NCI-H2171 (cell line): ENCODE measurements around the gene BBS2.

Experiments used
- DNase-seq: peaks from one replicate; lab custom pipeline; 2025; lab: John Stamatoyannopoulos, UW

Gene BBS2, protein sequence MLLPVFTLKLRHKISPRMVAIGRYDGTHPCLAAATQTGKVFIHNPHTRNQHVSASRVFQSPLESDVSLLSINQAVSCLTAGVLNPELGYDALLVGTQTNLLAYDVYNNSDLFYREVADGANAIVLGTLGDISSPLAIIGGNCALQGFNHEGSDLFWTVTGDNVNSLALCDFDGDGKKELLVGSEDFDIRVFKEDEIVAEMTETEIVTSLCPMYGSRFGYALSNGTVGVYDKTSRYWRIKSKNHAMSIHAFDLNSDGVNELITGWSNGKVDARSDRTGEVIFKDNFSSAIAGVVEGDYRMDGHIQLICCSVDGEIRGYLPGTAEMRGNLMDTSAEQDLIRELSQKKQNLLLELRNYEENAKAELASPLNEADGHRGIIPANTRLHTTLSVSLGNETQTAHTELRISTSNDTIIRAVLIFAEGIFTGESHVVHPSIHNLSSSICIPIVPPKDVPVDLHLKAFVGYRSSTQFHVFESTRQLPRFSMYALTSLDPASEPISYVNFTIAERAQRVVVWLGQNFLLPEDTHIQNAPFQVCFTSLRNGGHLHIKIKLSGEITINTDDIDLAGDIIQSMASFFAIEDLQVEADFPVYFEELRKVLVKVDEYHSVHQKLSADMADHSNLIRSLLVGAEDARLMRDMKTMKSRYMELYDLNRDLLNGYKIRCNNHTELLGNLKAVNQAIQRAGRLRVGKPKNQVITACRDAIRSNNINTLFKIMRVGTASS

DNA sequence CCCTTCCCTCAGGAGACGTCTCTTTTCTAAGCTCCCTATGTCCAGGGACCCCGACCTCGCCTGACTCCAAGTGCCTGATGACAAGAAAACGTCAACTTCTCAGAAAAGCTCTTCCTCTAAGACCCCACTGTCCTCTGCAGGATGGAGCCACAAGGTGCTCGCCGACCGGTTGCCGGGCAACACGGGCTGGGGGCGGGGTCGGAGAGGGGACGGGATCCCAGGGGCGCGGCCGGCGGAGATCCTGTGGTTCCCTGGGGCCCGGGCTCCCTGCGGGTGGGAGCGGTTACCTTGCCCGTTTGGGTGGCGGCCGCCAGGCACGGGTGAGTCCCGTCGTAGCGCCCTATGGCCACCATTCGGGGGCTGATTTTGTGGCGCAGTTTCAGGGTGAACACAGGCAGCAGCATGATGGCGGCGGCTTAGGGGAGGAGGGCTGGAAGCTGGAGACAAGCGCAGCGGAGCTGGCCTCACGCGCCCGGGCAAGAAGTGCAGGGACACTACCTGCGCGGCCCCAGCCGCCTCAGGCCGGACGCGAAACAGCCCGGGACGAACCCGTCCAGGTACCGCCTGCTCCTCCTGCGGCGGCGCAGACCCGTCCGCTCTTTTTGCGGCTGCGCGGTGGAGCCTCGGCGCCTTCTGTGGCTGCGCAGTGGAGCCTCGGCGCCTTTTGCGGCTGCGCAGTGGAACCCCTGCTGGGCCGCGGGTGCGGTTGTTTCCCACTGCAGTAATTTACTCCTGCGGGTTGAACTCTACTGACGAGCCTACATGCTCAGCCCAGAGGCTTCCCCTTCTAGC lies at the start of gene BBS2:
Gene BBS2 (minus strand): TSS at position 566 of the 792 bp plus-strand sequence. CDS start 162 bp downstream, at position 404.
- DNase-seq: peak; percentile 86

DNA sequence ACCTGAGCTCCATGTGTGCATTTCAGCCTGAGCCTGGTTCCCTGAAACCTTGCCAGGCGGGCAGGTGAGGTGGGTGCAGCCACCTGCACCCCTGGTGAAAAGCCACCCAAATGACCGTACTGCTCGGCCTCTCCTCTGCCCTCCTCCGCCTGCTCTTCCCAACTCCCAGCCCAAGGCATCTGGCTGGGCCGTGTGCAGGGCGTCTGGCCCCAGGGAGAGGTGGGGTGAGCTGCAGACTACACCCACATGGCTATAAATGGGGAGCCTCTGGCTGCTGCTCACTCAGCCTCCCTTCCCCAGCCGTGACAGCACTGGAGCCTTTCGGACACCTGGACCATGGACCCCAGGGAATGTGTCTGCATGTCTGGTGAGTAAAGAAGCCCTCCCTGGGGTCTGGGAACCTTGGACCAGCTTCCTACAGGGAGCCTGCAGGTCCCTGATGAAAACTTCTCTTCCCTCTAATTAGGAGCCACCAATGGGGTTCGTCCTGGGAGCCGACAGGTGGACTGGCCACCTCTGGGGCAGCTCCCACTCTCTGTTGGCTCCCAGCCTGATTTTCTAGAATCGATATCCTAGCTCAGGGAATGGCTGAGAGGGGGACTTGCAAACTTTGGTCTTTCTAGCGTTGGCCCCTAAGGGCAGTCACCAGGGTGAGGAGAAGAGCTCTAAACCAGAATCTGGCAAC lies 45.1 kb upstream of the BBS2 start, which contains the start of gene MT4:
Gene MT4 (plus strand): TSS at position 281 of the 685 bp plus-strand sequence. CDS start 56 bp downstream, at position 337.
- DNase-seq: no peak

DNA sequence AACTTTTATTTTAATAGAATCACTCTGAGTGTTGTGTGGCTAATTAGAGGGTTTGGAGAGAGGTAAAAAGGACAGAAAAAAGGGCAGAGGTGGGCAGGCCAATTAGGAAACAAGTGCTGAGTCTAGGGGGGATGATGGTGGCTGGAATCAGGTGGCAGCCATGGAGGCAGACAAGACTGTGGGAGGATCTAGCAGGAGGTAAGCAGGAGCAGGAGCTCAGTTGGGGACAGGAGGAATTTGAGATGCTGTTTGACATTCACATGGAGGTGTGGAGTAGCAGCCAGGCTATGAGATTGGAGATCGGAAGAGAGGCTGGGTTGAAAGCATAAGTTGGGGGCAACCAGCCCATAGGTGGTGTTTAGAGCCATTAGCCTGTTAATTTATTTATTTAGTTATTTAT lies 41.3 kb upstream of the BBS2 start:
- no peak for DNase-seq

DNA sequence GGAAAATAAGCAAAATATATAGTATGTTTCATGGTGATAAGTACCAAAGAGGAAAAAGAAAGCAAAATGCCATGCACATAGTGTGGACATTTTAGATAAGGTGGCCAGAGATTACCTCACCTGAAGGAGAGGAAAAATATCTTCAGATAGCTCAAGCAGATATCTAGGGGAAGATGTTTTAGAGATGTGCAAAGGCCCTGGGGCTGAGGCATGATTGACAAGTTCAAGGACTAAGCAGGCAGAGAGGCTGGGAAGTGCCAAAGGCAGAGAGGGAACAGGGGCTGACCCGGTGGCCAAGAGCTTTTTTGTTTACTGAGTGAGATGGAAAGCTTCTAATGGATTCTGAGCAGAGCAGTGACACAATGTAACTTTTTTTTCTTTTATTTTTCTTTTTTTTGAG lies 40.6 kb upstream of the BBS2 start:
- DNase-seq: no peak

DNA sequence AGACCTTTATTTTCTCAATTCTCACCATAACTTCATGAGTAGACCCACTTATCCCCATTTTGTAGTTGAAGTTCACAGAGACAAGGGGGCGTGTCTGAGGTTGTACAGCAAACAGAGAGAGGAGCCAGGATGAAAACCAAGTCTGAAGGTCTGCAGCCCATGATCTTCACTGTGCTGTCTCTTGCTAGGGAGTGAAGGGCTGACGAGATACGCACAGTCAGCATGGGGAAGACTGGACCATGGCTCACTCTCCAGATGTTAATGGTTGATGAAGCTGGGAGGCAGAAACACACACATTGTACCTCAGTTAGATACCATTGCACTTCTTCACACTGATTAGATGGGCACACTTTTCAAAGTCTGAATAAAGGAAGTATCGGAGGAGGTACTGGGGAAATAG lies 39.3 kb upstream of the BBS2 start:
- no peak for DNase-seq

DNA sequence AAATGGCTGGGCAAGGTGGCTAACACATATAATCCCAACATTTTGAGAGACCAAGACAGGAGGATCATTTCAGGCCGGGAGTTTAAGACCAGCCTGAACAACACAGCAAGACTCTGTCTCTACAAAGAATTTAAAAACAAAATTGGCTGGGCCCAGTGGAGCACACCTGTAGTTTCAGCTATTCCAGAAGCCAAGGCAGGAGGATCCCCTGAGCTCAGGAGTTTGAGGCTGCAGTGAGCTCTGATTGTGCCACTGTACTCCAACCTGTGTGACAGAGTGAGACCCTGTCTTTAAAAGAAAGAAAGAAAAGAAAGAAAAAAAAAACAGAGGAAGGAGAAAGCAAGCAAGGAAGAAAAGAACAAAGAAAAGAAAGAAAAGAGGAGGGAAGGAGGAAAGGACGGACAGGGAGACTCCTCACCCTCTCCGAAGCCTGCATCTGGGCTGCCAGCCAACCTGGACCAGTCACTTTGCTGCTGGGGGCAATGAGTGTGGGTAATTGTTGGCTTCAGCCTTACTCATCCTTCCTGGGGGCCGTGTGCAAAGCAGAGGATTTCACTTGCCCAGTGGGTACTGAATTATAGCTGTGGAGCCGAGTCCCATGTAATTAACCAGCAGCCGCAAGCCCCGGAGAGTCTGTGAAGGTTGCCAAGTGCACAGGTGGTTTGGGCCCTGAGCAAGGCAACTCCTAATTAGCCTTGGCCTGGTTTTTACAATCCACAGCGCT lies 38.4 kb upstream of the BBS2 start:
- DNase-seq: peak; percentile 66

DNA sequence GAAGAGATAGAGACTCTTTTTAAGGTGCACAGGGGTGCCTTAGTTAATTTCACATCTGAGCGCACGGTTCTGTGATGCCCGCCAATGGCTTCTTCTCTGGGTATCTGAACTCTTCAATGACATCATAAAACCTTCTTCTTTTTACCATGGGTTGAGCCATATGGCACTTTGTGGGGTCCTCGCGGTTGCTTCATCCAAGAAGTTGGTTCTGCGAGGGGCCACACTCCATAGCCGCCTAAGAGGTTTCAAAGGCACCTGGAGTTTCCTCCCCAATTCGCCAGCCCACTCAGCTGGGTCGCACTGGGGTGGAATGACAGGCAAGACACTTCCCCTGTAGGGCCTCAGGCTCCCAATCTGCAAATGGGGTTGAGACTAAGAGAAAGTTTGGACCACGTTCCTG lies 34.6 kb upstream of the BBS2 start:
- no peak for DNase-seq

DNA sequence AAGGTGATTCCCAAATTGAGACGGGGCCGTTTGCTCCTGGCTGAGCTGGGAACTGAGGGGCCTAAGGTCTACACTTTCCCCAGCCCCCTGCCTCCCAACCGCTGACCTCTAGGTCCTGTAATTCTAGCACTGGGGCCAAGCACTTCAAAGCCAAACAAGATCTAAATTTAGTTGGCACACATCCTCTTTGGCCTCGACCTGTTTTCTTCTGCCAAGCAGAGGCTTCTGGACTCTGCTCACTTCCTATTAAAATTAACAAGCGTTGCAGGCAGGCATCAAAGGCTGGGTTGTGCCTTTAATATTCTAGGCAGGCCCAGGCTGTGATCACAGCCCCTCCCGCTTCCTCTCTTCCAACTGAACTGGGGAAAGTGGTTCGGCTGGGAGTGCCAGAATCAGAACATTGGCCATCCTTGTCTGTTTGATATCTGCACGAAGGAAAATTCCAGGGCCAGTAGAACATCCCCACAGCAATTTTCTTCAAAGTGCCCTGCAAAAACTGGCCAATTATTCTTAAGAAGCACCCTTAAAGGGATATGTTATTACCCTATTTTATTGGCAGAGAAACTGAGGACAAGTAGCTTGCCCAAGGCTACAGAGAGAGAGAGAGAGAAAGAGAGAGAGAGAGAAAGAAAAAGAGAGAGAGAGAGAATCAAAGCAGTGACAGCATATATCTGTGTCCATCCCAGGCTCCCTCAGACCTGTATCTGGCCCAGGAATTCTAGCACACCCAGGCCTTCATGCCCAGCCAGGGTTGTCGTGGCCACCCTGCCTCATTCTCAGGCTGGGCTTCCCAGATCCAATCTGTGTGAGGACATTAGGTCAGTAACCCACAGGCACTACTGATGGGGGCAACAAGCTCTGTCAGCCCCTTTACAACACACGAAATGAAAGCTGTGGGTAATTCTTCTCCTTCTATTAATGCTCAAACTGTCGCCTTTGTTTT lies 32.2 kb upstream of the BBS2 start:
- DNase-seq: no peak

DNA sequence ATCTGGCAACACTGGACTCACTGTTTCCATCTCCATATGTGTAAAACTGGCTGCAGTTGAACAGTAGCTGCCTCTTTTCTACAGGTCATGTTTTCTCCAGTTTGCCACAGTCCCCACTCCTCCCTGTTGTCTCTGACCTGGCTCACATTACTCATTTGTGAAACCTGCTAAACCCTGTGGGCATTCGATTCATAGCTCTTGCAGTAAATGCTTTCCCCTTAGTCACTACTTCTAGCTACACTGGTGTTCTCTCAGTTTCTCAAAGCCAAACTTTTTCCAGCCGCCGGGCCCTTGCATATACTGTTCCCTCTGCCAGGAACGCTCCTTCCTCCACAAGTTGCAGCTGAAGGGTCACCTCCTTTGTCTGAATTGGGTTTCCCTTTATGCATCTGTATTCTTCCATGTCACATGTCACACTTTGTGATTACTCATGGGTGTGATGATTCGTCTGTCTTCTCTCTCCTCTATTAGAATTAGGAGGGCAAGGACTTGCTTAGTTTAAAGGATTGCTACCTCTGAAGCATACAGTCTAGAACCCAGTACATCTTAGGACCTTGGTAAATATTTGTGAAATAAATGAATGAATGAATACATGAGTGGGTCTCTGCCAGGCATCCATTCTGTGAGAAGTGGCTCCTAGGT lies 30.0 kb upstream of the BBS2 start:
- no peak for DNase-seq

DNA sequence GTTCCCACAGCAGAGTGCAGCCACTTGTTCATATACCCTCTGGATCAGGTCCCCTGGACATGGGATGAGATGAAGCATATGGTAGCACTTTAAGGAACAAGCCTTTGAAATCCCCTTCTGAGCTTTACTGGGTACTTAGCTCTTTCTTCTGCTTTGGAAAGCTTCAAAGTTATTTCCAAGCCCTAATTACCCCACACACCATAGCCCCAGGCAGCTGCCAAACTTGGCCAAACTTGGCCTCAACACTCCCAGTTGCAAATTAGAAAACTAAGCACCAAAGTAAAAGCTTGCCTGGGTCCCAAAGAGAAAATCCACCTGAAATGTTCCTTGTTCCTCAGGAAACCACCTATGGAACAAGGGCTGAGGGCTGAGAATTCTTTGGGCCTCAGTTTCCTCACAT lies 29.3 kb upstream of the BBS2 start:
- DNase-seq: no peak

DNA sequence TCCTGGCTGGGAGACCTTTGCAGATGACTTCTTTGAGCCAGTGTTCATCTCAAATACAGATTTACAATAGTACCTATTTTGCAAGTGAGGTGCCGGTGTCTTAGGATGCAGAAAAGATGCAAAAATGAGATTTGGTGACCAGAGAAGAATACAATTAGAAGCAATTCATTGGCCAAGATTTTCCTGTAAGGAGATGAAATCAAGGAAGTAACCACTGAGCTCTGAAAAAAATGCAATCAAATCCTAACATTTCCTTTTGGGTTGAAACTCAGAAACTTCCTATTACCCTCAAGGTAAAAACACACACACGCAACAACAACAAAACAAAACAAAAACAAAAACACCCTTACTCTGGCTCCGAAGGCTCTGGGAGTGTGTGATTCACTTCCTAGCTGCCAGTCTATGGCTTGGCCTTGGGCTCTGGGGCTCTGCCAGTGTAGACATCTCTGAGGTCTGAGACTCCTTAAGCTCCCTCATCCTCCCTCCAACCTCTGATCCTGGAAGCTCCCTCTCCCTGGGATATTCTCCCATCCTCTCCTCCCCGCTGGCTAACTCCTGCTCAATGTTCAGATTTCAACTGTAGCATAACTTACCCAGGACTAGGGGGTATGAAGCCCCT lies 28.2 kb upstream of the BBS2 start:
- no peak for DNase-seq

DNA sequence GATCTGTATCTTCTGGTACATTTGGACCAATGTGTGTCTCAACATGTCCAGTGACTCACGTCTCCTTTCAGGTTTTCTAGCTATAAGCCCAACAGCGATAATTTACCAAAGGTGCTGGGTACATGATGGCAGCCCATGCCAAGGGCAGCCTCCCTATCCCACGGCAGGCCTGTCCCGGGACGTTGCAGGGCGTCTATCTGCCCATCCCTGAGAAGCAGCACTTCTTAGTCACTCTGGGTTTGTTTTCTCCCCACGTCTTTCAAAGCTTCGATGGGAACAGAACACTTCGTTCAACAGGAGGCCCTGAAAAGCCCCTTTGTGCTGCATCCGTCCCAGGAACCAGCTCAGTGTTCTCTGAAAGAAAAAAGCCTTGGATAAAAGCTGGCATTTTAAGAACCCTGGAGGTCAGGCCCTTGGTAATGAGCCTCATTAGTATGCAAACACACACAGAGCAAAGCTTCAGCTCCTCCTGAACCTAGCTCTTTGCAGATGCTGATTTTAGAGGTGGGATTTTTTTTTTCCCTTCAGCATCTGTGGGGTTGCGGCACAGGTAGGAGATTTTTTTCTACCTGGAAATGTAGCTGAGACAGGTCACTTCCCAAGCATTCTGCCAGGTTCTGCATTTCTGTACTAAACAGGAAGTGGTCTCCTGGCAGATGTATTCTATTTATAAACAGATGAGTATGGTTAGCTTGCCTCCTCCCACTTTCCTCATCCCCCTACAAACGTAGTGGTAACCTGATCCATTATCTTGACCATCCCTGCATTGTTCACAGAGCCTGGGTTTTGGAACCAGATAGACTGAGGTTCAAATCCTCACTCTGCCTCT lies 27.5 kb upstream of the BBS2 start:
- DNase-seq: no peak

DNA sequence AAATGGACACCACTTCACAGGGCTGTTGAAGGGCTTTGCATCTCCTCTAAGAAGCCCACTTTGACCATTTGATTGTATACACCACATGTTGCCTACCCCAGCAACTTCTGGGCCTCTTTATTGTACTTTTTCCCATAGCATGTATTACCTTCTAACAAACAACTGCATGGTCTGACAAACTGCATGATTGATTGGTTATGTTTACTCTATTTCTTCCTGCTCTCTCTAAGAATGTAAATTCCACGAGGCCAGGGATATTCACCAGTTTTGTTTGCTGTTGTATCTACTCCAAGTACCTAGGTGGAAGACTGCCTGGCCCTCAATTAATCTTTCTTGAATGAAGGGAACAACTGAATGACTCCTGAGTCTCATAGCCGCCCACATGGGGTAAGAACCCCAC lies 22.2 kb upstream of the BBS2 start:
- no peak for DNase-seq

DNA sequence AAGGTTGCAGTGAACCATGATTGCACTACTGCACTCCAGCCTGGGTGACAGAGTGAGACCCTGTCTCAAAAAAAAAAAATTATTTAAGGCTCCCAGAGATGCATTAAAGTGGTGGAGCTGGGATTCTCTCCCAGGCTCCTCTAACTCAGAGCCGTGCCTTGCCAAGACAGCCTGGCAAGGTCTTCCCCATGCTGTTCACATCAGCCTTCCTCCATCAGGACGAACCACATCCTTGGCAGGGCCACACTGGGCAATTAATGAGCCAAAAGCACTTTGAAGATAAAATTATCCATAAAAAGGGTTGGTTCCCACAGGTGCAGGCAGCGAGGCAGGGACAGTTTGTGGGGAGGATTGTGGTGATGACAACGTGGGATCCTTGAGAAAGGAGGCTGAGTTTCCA lies 19.8 kb upstream of the BBS2 start:
- DNase-seq: no peak

DNA sequence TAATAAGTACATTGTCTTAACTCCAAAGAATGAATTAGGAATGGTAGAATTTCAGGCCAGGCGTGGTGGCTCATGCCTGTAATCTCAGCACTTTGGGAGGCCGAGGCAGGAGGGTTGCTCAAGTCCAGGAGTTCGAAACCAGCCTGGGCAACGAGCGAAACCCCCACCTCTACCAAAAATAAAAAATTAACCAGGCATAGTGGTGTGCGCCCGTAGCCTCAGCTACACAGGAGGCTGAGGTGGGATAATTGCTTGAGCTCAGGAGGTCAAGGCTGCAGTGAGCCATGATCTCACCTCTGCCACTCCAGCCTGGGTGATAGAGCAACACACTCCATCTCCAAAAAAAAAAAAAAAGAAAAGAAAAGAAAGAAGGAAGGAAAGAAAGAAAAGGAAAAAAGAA lies 18.5 kb upstream of the BBS2 start:
- DNase-seq: no peak

DNA sequence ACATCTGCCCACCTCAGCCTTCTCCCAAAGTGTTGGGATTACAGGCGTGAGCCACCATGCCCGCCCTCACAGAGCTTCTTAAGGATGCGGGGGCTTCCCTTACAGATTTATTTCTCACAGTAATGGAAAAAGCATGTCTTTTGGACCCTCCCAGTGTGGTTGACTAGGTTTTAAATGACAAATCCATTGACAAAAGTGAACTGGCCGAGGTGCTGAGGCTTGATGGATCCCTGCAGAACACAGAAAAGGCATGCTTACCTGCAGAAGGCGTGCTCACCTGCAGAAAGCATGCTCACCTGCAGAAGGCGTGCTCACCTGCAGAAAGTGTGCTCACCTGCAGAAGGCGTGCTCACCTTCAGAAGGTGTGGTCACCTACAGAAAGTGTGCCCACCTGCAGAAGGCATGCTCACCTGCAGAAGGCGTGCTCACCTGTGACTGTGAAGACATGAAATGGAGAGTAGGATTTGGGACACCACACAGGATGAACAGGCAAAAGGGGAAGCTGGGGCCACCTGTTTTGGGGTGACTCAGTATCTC lies 15.1 kb upstream of the BBS2 start:
- no peak for DNase-seq

DNA sequence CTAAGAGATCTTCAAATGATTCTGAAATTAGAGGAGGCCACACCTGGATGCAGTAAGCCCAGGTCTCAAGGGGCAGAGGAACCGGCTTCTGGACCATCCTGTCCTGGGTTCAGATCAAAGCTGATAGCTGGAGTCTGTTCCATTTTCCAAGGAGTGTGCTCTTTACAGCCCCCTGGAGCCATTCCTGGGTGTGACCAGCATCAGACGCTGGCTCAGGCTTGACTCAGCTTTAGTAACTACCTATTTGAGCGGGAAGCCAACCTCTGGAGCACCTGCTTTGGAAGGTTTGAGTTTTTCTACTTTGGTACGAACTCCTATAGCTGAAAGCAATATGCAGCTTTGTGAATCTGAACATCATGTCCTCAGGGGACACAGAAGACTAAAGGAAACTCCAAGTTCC lies 12.9 kb upstream of the BBS2 start:
- no peak for DNase-seq

DNA sequence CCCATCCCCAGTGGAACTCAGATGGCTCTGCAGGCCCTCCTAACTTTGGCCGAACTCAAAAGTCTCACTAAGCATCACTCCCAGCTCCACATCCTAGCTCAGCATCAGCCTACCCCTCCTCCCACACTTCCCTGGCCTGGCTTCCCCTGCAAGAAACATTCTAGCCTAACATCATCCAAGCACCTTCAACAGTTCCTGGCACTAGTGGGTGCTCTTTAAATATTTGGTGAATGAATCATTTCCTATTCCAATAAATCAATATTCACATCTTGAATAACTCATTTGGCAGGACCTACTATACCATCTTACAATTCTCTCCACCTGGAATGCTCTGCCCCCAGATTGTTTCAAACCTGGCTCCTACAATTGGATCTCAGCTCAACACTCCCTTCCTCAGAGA lies 11.0 kb upstream of the BBS2 start:
- no peak for DNase-seq
